Endothelial cell of umbilical vein (primary cell): Measurements from ENCODE around the gene C7orf33.

Experiments used
- EZH2 ChIP-seq: IDR thresholded peaks from 2 replicates; pipeline ENCODE4 v1.6.1; 2012; ENCODE audit warnings: borderline replicate concordance, low read depth, mild to moderate bottlenecking, moderate library complexity, low read length, inconsistent platforms; ENCODE audit not compliant: severe bottlenecking
- JUN ChIP-seq: IDR thresholded peaks from 2 replicates; pipeline ENCODE4 v1.6.1; 2011; ENCODE audit warnings: borderline replicate concordance, low read depth; ENCODE audit not compliant: insufficient read length, insufficient read depth
- MYC ChIP-seq: IDR thresholded peaks from one replicate; pipeline ENCODE4 v1.6.1; 2011; ENCODE audit warnings: mild to moderate bottlenecking, low read depth, low read length
- POLR2A ChIP-seq: IDR thresholded peaks from 2 replicates; pipeline ENCODE4 v1.6.1; 2012; ENCODE audit warnings: low read depth, mild to moderate bottlenecking, control low read depth, low read length
- POLR2AphosphoS5 ChIP-seq: IDR thresholded peaks from 2 replicates; pipeline ENCODE4 v1.6.1; 2012; ENCODE audit warnings: low read depth, mild to moderate bottlenecking, control low read depth, low read length, moderate library complexity; ENCODE audit not compliant: insufficient read depth
- TF ChIP-seq, protein P1 (sequence below), 2 donors: IDR thresholded peaks; 1 replicate in 1 of 2; 2 replicates in 1 of 2; pipeline ENCODE4 v1.5.1; 2011; ENCODE audit warnings: low read length in 2 of 2, mild to moderate bottlenecking in 2 of 2, moderate library complexity in 2 of 2, control low read depth in 1 of 2, inconsistent platforms in 1 of 2, low read depth in 1 of 2; ENCODE audit not compliant: insufficient read depth in 1 of 2; ENCODE audit errors: extremely low read depth in 1 of 2
- TF ChIP-seq, protein P2 (sequence below): IDR thresholded peaks from 2 replicates; pipeline ENCODE4 v1.6.1; 2011; ENCODE audit not compliant: insufficient read depth, insufficient read length

DNA sequence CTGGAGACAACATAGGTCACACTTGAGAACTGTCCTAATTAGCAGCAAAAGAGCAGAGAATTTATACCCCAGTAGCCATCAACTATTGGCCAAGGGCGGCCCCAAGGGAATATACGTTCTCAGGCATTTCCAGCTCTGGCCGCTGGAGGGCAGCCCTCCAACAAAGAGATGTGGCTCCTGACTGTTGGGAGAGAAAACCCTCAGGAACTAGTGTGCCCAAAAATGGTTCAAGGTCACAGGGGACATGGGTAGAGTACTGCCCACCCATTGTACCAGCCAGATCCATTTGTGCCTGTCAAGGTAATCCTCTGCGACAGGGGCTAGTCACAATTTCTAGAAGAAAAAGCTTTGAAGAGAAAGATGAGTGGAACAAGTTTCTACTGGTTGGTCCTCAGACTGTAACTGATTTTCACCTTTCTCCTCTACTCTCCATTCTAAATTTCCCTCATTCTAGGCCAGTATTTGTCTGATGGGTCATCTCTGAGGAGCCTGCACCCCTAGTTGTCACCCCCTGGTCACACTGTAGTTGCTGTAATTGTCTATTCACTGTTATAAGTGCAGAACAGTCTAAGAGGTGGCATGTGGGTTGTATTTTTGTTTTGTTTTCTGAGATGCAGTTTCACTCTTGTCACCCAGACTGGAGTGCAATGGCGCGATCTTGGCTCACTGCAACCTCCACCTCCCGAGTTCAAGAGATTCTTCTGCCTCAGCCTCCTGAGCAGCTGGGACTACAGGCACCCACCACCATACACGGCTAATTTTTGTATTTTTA lies 14.7 kb upstream of the C7orf33 start:
- TF ChIP-seq, protein P1, sequence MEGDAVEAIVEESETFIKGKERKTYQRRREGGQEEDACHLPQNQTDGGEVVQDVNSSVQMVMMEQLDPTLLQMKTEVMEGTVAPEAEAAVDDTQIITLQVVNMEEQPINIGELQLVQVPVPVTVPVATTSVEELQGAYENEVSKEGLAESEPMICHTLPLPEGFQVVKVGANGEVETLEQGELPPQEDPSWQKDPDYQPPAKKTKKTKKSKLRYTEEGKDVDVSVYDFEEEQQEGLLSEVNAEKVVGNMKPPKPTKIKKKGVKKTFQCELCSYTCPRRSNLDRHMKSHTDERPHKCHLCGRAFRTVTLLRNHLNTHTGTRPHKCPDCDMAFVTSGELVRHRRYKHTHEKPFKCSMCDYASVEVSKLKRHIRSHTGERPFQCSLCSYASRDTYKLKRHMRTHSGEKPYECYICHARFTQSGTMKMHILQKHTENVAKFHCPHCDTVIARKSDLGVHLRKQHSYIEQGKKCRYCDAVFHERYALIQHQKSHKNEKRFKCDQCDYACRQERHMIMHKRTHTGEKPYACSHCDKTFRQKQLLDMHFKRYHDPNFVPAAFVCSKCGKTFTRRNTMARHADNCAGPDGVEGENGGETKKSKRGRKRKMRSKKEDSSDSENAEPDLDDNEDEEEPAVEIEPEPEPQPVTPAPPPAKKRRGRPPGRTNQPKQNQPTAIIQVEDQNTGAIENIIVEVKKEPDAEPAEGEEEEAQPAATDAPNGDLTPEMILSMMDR (IDR thresholded peaks at IDR 0.05; ENCODE audit: extremely low read depth in 1 of 2, insufficient read depth in 1 of 2, low read depth in 1 of 2, low read length in 2 of 2) = peak; percentile 81 to 82
- TF ChIP-seq MYC (no peak), POLR2A (no peak), POLR2AphosphoS5 (no peak), JUN (no peak), EZH2 (no peak)
- TF ChIP-seq, protein P2, sequence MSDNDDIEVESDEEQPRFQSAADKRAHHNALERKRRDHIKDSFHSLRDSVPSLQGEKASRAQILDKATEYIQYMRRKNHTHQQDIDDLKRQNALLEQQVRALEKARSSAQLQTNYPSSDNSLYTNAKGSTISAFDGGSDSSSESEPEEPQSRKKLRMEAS = no peak
